ENCODE measurements around the gene CCDC40. TPM values are rescaled to one million over a fixed set of nuclear protein-coding genes. Genes with fewer than 3 reads are reported as not detected.
A peak's percentile ranks its signal among the peaks of the same experiment; 100 is the strongest.

CCDC40 gene
- total RNA-seq, 1 donor from 2014 or later: 9.5 TPM

DNA sequence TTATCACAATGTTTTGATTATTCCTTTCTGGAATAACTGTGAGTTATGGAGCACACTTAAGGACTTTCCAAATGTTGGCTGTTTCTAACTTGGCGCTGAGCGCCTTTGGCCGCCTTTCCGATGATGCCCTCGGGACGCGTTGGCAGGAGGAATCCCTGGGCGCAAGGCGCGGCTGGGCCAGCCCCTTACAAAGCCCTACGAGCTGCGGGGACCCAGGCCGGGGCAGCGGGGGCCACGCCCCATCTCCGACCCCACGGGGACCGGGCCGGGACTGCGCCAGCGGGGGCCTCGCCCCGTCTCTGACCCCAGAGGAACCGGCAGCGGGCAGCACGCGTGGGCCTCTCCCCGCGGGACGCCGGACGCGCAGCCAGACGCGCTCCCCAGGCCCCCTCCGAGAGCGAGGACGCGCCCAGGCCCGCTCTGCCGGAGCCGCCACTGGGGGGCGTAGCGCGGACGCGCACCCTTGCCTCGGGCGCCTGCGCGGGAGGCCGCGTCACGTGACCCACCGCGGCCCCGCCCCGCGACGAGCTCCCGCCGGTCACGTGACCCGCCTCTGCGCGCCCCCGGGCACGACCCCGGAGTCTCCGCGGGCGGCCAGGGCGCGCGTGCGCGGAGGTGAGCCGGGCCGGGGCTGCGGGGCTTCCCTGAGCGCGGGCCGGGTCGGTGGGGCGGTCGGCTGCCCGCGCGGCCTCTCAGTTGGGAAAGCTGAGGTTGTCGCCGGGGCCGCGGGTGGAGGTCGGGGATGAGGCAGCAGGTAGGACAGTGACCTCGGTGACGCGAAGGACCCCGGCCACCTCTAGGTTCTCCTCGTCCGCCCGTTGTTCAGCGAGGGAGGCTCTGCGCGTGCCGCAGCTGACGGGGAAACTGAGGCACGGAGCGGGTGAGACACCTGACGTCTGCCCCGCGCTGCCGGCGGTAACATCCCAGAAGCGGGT is 64.8 kb downstream of the CCDC40 start, which contains the start of gene GAA:
GAA (plus strand) TSS at position 571 of the 935 bp plus-strand sequence. CDS start 3,006 bp downstream, outside the sequence.
- TF ChIP-seq, protein P1, sequence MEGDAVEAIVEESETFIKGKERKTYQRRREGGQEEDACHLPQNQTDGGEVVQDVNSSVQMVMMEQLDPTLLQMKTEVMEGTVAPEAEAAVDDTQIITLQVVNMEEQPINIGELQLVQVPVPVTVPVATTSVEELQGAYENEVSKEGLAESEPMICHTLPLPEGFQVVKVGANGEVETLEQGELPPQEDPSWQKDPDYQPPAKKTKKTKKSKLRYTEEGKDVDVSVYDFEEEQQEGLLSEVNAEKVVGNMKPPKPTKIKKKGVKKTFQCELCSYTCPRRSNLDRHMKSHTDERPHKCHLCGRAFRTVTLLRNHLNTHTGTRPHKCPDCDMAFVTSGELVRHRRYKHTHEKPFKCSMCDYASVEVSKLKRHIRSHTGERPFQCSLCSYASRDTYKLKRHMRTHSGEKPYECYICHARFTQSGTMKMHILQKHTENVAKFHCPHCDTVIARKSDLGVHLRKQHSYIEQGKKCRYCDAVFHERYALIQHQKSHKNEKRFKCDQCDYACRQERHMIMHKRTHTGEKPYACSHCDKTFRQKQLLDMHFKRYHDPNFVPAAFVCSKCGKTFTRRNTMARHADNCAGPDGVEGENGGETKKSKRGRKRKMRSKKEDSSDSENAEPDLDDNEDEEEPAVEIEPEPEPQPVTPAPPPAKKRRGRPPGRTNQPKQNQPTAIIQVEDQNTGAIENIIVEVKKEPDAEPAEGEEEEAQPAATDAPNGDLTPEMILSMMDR (IDR thresholded peaks at IDR 0.05): peak; percentile 91
- no peaks in the 10 kb centered on the region for H3K36me3 Mint-ChIP-seq (ENCODE audit: unreplicated experiment)
- no peaks in the 10 kb centered on the region for H3K27me3 Mint-ChIP-seq (ENCODE audit: unreplicated experiment)
- peaks cover 21% of the 10 kb centered on the region for H3K4me1 Mint-ChIP-seq (ENCODE audit: unreplicated experiment)
- peak within 1 kb of the TSS; percentile 87 for H3K4me3 Mint-ChIP-seq (ENCODE audit: unreplicated experiment)
- peak within 1 kb of the TSS; percentile 87 for H3K27ac Mint-ChIP-seq (ENCODE audit: unreplicated experiment)
- H3K9me3 Mint-ChIP-seq (ENCODE audit: unreplicated experiment): no peaks in the 10 kb centered on the region
- DNase-seq (ENCODE audit: extremely low spot score, unreplicated experiment): peak; percentile 97

DNA sequence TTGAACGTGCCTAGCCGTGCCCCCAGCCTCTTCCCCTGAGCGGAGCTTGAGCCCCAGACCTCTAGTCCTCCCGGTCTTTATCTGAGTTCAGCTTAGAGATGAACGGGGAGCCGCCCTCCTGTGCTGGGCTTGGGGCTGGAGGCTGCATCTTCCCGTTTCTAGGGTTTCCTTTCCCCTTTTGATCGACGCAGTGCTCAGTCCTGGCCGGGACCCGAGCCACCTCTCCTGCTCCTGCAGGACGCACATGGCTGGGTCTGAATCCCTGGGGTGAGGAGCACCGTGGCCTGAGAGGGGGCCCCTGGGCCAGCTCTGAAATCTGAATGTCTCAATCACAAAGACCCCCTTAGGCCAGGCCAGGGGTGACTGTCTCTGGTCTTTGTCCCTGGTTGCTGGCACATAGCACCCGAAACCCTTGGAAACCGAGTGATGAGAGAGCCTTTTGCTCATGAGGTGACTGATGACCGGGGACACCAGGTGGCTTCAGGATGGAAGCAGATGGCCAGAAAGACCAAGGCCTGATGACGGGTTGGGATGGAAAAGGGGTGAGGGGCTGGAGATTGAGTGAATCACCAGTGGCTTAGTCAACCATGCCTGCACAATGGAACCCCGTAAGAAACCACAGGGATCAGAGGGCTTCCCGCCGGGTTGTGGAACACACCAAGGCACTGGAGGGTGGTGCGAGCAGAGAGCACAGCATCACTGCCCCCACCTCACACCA is 65.7 kb downstream of the CCDC40 start:
- H3K4me3 Mint-ChIP-seq (ENCODE audit: unreplicated experiment): peak overlapping the region; percentile 87
- TF ChIP-seq, protein P1 (IDR thresholded peaks at IDR 0.05): no peak
- H3K9me3 Mint-ChIP-seq (ENCODE audit: unreplicated experiment): no peaks in the 10 kb centered on the region
- H3K27me3 Mint-ChIP-seq (ENCODE audit: unreplicated experiment): no peaks in the 10 kb centered on the region
- H3K27ac Mint-ChIP-seq (ENCODE audit: unreplicated experiment): peak overlapping the region; percentile 82
- peaks cover 21% of the 10 kb centered on the region for H3K4me1 Mint-ChIP-seq (ENCODE audit: unreplicated experiment)
- no peak for DNase-seq (ENCODE audit: extremely low spot score, unreplicated experiment)
- no peaks in the 10 kb centered on the region for H3K36me3 Mint-ChIP-seq (ENCODE audit: unreplicated experiment)

DNA sequence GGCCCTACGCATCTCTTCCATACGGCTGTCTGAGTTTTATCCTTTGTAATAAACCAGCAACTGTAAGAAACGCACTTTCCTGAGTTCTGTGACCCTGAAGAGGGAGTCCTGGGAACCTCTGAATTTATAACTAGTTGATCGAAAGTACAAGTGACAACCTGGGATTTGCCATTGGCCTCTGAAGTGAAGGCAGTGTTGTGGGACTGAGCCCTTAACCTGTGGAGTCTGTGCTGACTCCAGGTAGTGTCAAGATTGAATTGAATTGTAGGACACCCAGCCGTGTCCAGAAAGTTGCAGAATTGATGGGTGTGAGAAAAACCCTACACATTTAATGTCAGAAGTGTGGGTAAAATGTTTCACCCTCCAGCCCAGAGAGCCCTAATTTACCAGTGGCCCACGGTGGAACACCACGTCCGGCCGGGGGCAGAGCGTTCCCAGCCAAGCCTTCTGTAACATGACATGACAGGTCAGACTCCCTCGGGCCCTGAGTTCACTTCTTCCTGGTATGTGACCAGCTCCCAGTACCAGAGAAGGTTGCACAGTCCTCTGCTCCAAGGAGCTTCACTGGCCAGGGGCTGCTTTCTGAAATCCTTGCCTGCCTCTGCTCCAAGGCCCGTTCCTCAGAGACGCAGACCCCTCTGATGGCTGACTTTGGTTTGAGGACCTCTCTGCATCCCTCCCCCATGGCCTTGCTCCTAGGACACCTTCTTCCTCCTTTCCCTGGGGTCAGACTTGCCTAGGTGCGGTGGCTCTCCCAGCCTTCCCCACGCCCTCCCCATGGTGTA is 66.4 kb downstream of the CCDC40 start:
- Mint-ChIP-seq H3K27ac (ENCODE audit: unreplicated experiment) (no peak overlapping the region), H3K9me3 (ENCODE audit: unreplicated experiment) (no peaks in the 10 kb centered on the region)

DNA sequence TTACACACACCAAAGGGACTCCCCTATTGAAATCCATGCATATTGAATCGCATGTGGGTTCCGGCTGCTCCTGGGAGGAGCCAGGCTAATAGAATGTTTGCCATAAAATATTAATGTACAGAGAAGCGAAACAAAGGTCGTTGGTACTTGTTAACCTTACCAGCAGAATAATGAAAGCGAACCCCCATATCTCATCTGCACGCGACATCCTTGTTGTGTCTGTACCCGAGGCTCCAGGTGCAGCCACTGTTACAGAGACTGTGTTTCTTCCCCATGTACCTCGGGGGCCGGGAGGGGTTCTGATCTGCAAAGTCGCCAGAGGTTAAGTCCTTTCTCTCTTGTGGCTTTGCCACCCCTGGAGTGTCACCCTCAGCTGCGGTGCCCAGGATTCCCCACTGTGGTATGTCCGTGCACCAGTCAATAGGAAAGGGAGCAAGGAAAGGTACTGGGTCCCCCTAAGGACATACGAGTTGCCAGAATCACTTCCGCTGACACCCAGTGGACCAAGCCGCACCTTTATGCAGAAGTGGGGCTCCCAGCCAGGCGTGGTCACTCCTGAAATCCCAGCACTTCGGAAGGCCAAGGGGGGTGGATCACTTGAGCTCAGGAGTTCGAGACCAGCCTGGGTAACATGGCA is 67.1 kb downstream of the CCDC40 start:
- H3K27ac Mint-ChIP-seq (ENCODE audit: unreplicated experiment): no peak overlapping the region
- no peaks in the 10 kb centered on the region for H3K27me3 Mint-ChIP-seq (ENCODE audit: unreplicated experiment)
- DNase-seq (ENCODE audit: extremely low spot score, unreplicated experiment): no peak
- H3K9me3 Mint-ChIP-seq (ENCODE audit: unreplicated experiment): no peaks in the 10 kb centered on the region
- peak overlapping the region; percentile 51 for H3K4me3 Mint-ChIP-seq (ENCODE audit: unreplicated experiment)
- H3K4me1 Mint-ChIP-seq (ENCODE audit: unreplicated experiment): peaks cover 21% of the 10 kb centered on the region
- no peaks in the 10 kb centered on the region for H3K36me3 Mint-ChIP-seq (ENCODE audit: unreplicated experiment)
- TF ChIP-seq, protein P1 (IDR thresholded peaks at IDR 0.05): no peak

More for the DNA sequence above, 66.4 kb downstream of the CCDC40 start:
- peaks cover 21% of the 10 kb centered on the region for H3K4me1 Mint-ChIP-seq (ENCODE audit: unreplicated experiment)
- H3K36me3 Mint-ChIP-seq (ENCODE audit: unreplicated experiment): no peaks in the 10 kb centered on the region
- H3K4me3 Mint-ChIP-seq (ENCODE audit: unreplicated experiment): peak overlapping the region; percentile 87
- TF ChIP-seq, protein P1 (IDR thresholded peaks at IDR 0.05): no peak
- no peaks in the 10 kb centered on the region for H3K27me3 Mint-ChIP-seq (ENCODE audit: unreplicated experiment)
- no peak for DNase-seq (ENCODE audit: extremely low spot score, unreplicated experiment)
